ENCODE data around the gene CILP2. TPM values are rescaled to one million over a fixed set of nuclear protein-coding genes. Genes with fewer than 3 reads are reported as not detected.

The CILP2 gene
- total RNA-seq, 2 donors from 2014 or later, result 0.73 to 0.99 TPM

- Mint-ChIP-seq H3K27ac (peak overlapping the region; percentile 16), H3K27me3 (no peaks in the 10 kb centered on the region), H3K4me1 (peaks cover 2% of the 10 kb centered on the region), H3K36me3 (ENCODE audit: low read depth) (peaks cover 4% of the 10 kb centered on the region), H3K4me3 (no peak overlapping the region)
- no peak for DNase-seq
- ATAC-seq, result no peak
- no peaks in the 10 kb centered on the region for H3K9me3 ChIP-seq (ENCODE audit: control insufficient read depth, low read length, poor library complexity, severe bottlenecking)
Measured at GRCh38 chr19:19500975-19501644, 37.0 kb upstream of the CILP2 start.

- Mint-ChIP-seq H3K27ac (no peak overlapping the region), H3K36me3 (ENCODE audit: low read depth) (peaks cover 4% of the 10 kb centered on the region), H3K27me3 (no peaks in the 10 kb centered on the region), H3K4me3 (no peak overlapping the region), H3K4me1 (peaks cover 2% of the 10 kb centered on the region)
- H3K9me3 ChIP-seq (ENCODE audit: control insufficient read depth, low read length, poor library complexity, severe bottlenecking), result no peaks in the 10 kb centered on the region
- DNase-seq (no peak), ATAC-seq (no peak)
Measured at GRCh38 chr19:19501798-19502197, 36.3 kb upstream of the CILP2 start.

- Mint-ChIP-seq H3K4me1 (peaks cover 2% of the 10 kb centered on the region), H3K27me3 (no peaks in the 10 kb centered on the region), H3K4me3 (no peak overlapping the region), H3K27ac (no peak overlapping the region), H3K36me3 (ENCODE audit: low read depth) (peaks cover 4% of the 10 kb centered on the region)
- no peak for DNase-seq
- no peaks in the 10 kb centered on the region for H3K9me3 ChIP-seq (ENCODE audit: control insufficient read depth, low read length, poor library complexity, severe bottlenecking)
- ATAC-seq, result no peak
Measured at GRCh38 chr19:19502281-19502680, 35.8 kb upstream of the CILP2 start.

GRCh38 chr19:19502808-19503602 lies 35.1 kb upstream of the CILP2 start:
- Mint-ChIP-seq H3K36me3 (ENCODE audit: low read depth) (peaks cover 4% of the 10 kb centered on the region), H3K27me3 (no peaks in the 10 kb centered on the region), H3K4me3 (no peak overlapping the region), H3K4me1 (peaks cover 2% of the 10 kb centered on the region), H3K27ac (peak overlapping the region; percentile 90)
- no peak for ATAC-seq
- no peak for DNase-seq
- H3K9me3 ChIP-seq (ENCODE audit: control insufficient read depth, low read length, poor library complexity, severe bottlenecking), result no peaks in the 10 kb centered on the region

GRCh38 chr19:19504754-19505668 lies 33.1 kb upstream of the CILP2 start:
- H3K4me1 Mint-ChIP-seq, result peaks cover 5% of the 10 kb centered on the region
- no peak overlapping the region for H3K27ac Mint-ChIP-seq
- H3K9me3 ChIP-seq (ENCODE audit: control insufficient read depth, low read length, poor library complexity, severe bottlenecking), result no peaks in the 10 kb centered on the region
- H3K4me3 Mint-ChIP-seq, result no peak overlapping the region
- H3K36me3 Mint-ChIP-seq (ENCODE audit: low read depth), result peaks cover 4% of the 10 kb centered on the region
- H3K27me3 Mint-ChIP-seq, result no peaks in the 10 kb centered on the region
- DNase-seq (no peak), ATAC-seq (no peak)

- DNase-seq (no peak), ATAC-seq (no peak)
- peaks cover 5% of the 10 kb centered on the region for H3K4me1 Mint-ChIP-seq
- no peak overlapping the region for H3K27ac Mint-ChIP-seq
- no peak overlapping the region for H3K4me3 Mint-ChIP-seq
- no peaks in the 10 kb centered on the region for H3K9me3 ChIP-seq (ENCODE audit: control insufficient read depth, low read length, poor library complexity, severe bottlenecking)
- H3K36me3 Mint-ChIP-seq (ENCODE audit: low read depth), result peaks cover 4% of the 10 kb centered on the region
- no peaks in the 10 kb centered on the region for H3K27me3 Mint-ChIP-seq
Measured at GRCh38 chr19:19505669-19506326, 32.3 kb upstream of the CILP2 start.

GRCh38 chr19:19506592-19506991 lies 31.5 kb upstream of the CILP2 start:
- Mint-ChIP-seq H3K27ac (no peak overlapping the region), H3K4me1 (peaks cover 5% of the 10 kb centered on the region), H3K27me3 (no peaks in the 10 kb centered on the region), H3K4me3 (no peak overlapping the region), H3K36me3 (ENCODE audit: low read depth) (peaks cover 4% of the 10 kb centered on the region)
- ATAC-seq (no peak), DNase-seq (no peak)
- no peaks in the 10 kb centered on the region for H3K9me3 ChIP-seq (ENCODE audit: control insufficient read depth, low read length, poor library complexity, severe bottlenecking)

GRCh38 chr19:19507354-19507753 lies 30.7 kb upstream of the CILP2 start:
- Mint-ChIP-seq H3K27me3 (no peaks in the 10 kb centered on the region), H3K4me1 (peaks cover 5% of the 10 kb centered on the region), H3K27ac (no peak overlapping the region), H3K4me3 (no peak overlapping the region), H3K36me3 (ENCODE audit: low read depth) (peaks cover 4% of the 10 kb centered on the region)
- H3K9me3 ChIP-seq (ENCODE audit: control insufficient read depth, low read length, poor library complexity, severe bottlenecking), result no peaks in the 10 kb centered on the region
- ATAC-seq (no peak), DNase-seq (no peak)

- H3K27ac Mint-ChIP-seq, result peak overlapping the region; percentile 67
- DNase-seq (no peak), ATAC-seq (no peak)
- peaks cover 2% of the 10 kb centered on the region for H3K36me3 Mint-ChIP-seq (ENCODE audit: low read depth)
- H3K4me3 Mint-ChIP-seq, result no peak overlapping the region
- no peaks in the 10 kb centered on the region for H3K9me3 ChIP-seq (ENCODE audit: control insufficient read depth, low read length, poor library complexity, severe bottlenecking)
- H3K27me3 Mint-ChIP-seq, result no peaks in the 10 kb centered on the region
- H3K4me1 Mint-ChIP-seq, result peaks cover 3% of the 10 kb centered on the region
Measured at GRCh38 chr19:19508217-19508616, 29.8 kb upstream of the CILP2 start.

GRCh38 chr19:19510432-19510831 lies 27.6 kb upstream of the CILP2 start:
- no peak for ATAC-seq

GRCh38 chr19:19513682-19514081 lies 24.4 kb upstream of the CILP2 start:
- no peak overlapping the region for H3K4me3 Mint-ChIP-seq
- no peaks in the 10 kb centered on the region for H3K9me3 ChIP-seq (ENCODE audit: control insufficient read depth, low read length, poor library complexity, severe bottlenecking)
- H3K27me3 Mint-ChIP-seq, result no peaks in the 10 kb centered on the region
- no peaks in the 10 kb centered on the region for H3K36me3 Mint-ChIP-seq (ENCODE audit: low read depth)
- no peak overlapping the region for H3K27ac Mint-ChIP-seq
- peaks cover 6% of the 10 kb centered on the region for H3K4me1 Mint-ChIP-seq
- ATAC-seq, result no peak
- DNase-seq, result no peak

More at GRCh38 chr19:19510432-19510831, 27.6 kb upstream of the CILP2 start:
- no peak for DNase-seq
- peaks cover 3% of the 10 kb centered on the region for H3K4me1 Mint-ChIP-seq
- H3K9me3 ChIP-seq (ENCODE audit: control insufficient read depth, low read length, poor library complexity, severe bottlenecking), result no peaks in the 10 kb centered on the region
- no peaks in the 10 kb centered on the region for H3K27me3 Mint-ChIP-seq
- peak overlapping the region; percentile 63 for H3K4me3 Mint-ChIP-seq
- H3K27ac Mint-ChIP-seq, result no peak overlapping the region
- no peaks in the 10 kb centered on the region for H3K36me3 Mint-ChIP-seq (ENCODE audit: low read depth)

GRCh38 chr19:19514215-19514657 lies 23.8 kb upstream of the CILP2 start:
- no peaks in the 10 kb centered on the region for H3K9me3 ChIP-seq (ENCODE audit: control insufficient read depth, low read length, poor library complexity, severe bottlenecking)
- Mint-ChIP-seq H3K4me1 (peaks cover 5% of the 10 kb centered on the region), H3K36me3 (ENCODE audit: low read depth) (no peaks in the 10 kb centered on the region), H3K27ac (peak overlapping the region; percentile 11), H3K27me3 (no peaks in the 10 kb centered on the region), H3K4me3 (no peak overlapping the region)
- ATAC-seq (no peak), DNase-seq (no peak)
